Prostate gland (tissue), 2 donors: Measurements from ENCODE around the gene GPR4.

Experiments used
- CTCF ChIP-seq, 4 experiments: fragments of 200-600 bp in 2 of 4; fragments of 450-650 bp in 2 of 4; sonication (generic) in 2 of 4; IDR thresholded peaks; 1 replicate in 3 of 4; 2 replicates in 1 of 4; pipeline ENCODE4 v1.5.1; 2016 to 2019; ENCODE audit warnings: antibody characterized with exemption in 4 of 4, mild to moderate bottlenecking in 2 of 4, moderate library complexity in 2 of 4
- POLR2A ChIP-seq: fragments of 450-650 bp; IDR thresholded peaks from one replicate; pipeline ENCODE4 v1.6.1; 2016; ENCODE audit warnings: antibody characterized with exemption, mild to moderate bottlenecking
- POLR2AphosphoS5 ChIP-seq: sonication (generic); formaldehyde crosslinking; IDR thresholded peaks from one replicate; pipeline ENCODE4 v1.6.1; 2017; ENCODE audit warnings: antibody characterized with exemption

DNA sequence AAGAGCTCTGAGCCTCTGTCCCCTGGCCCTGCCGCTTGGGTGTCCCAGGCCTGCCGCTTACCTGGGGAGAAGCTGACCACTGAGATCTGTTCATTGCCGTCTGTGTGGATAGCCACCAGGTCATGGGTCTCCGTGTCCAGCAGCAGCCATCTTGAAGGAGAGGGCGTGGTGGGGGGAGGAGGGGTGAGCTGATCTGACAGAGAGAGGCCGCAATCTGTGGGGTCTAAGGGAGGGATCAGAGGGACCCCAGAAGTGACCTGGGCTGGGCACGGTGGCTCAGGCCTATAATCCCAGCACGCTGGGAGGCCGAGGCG lies 14.6 kb upstream of the GPR4 start:
- TF ChIP-seq POLR2AphosphoS5 (no peak), CTCF (IDR thresholded peaks at IDR 0.05) (no peak), POLR2A (no peak)
